Measurements from ENCODE around the gene USP34.

Gene USP34

GRCh38 chr2:61185231-61185728 is 285.6 kb downstream of the USP34 start:
- TF ChIP-seq ZSCAN18 (tag by site-specific recombination; IDR thresholded peaks at IDR 0.05) (no peak), PBX3 (CRISPR knock-in tag; IDR thresholded peaks at IDR 0.05) (no peak), ZBTB11 (tag by site-specific recombination; conservative IDR thresholded peaks at IDR 0.05; ENCODE audit: low read depth) (no peak), ZNF423 (tag by site-specific recombination; IDR thresholded peaks at IDR 0.05) (no peak), ZNF18 (tag by site-specific recombination; IDR thresholded peaks at IDR 0.05) (no peak), ZNF449 (tag by site-specific recombination; IDR thresholded peaks at IDR 0.05) (no peak), ZNF600 (tag by site-specific recombination; IDR thresholded peaks at IDR 0.05) (no peak), ZFP37 (tag by site-specific recombination; IDR thresholded peaks at IDR 0.05) (no peak), ZNF521 (tag by site-specific recombination; IDR thresholded peaks at IDR 0.05) (no peak), SETDB1 (IDR thresholded peaks at IDR 0.05; ENCODE audit: insufficient read length, low read length) (no peak), ZNF701 (tag by site-specific recombination; IDR thresholded peaks at IDR 0.05) (no peak), ZNF350 (tag by site-specific recombination; IDR thresholded peaks at IDR 0.05) (no peak), ZNF792 (tag by site-specific recombination; IDR thresholded peaks at IDR 0.05) (no peak)
- no peak overlapping the region for H3K4me3 ChIP-seq (ENCODE audit: low read depth, low read length)
- H3K4me1 ChIP-seq (ENCODE audit: control insufficient read depth, insufficient read depth, low read length) = no peaks in the 10 kb centered on the region
- H3K36me3 ChIP-seq (ENCODE audit: control insufficient read depth in 2 of 2, insufficient read depth in 1 of 2, low read length in 2 of 2) = peaks cover 44 to 99% of the 10 kb centered on the region in 2 experiments
- H3K9me3 ChIP-seq (ENCODE audit: control insufficient read depth, insufficient read depth, low read depth, low read length) = no peaks in the 10 kb centered on the region
- CTCF ChIA-PET = no interaction called here
- H3K27ac ChIP-seq (ENCODE audit: extremely low read depth, low read depth, low read length) = no peak overlapping the region
- POLR2A ChIA-PET = no interaction called here

- CTCF ChIA-PET = interaction anchor here (0.5 kb wide), 1 partner anchor 78 kb away, joined by 3 read pairs; no protein-coding TSS in a partner anchor
- POLR2A ChIA-PET = interaction anchor here (1.0 kb wide), 1 partner anchor 118 kb away, joined by 3 read pairs; no protein-coding TSS in a partner anchor
- no peak overlapping the region for H3K4me3 ChIP-seq (ENCODE audit: low read depth, low read length)
- no peaks in the 10 kb centered on the region for H3K4me1 ChIP-seq (ENCODE audit: control insufficient read depth, insufficient read depth, low read length)
- H3K27ac ChIP-seq (ENCODE audit: extremely low read depth, low read depth, low read length) = no peak overlapping the region
- no peaks in the 10 kb centered on the region for H3K9me3 ChIP-seq (ENCODE audit: control insufficient read depth, insufficient read depth, low read depth, low read length)
- peaks cover 44 to 99% of the 10 kb centered on the region in 2 experiments for H3K36me3 ChIP-seq (ENCODE audit: control insufficient read depth in 2 of 2, insufficient read depth in 1 of 2, low read length in 2 of 2)
- TF ChIP-seq KLF9 (tag by site-specific recombination; IDR thresholded peaks at IDR 0.05; ENCODE audit: low read depth) (no peak), ZNF140 (tag by site-specific recombination; IDR thresholded peaks at IDR 0.05) (no peak), ZNF585B (tag by site-specific recombination; IDR thresholded peaks at IDR 0.05) (no peak), ZSCAN16 (tag by site-specific recombination; IDR thresholded peaks at IDR 0.05) (no peak), ZNF76 (tag by site-specific recombination; IDR thresholded peaks at IDR 0.05; ENCODE audit: borderline replicate concordance, low read depth) (no peak), ZNF837 (tag by site-specific recombination; IDR thresholded peaks at IDR 0.05) (no peak), ZNF335 (tag by site-specific recombination; conservative IDR thresholded peaks at IDR 0.05) (no peak), SETDB1 (IDR thresholded peaks at IDR 0.05; ENCODE audit: insufficient read length, low read length) (no peak), BCL11B (tag by site-specific recombination; IDR thresholded peaks at IDR 0.05; ENCODE audit: low read depth) (no peak), ZNF302 (tag by site-specific recombination; IDR thresholded peaks at IDR 0.05; ENCODE audit: low read depth) (no peak), MZF1 (tag by site-specific recombination; IDR thresholded peaks at IDR 0.05; ENCODE audit: borderline replicate concordance) (no peak), GLIS2 (tag by site-specific recombination; IDR thresholded peaks at IDR 0.05) (no peak), ZNF274 (IDR thresholded peaks at IDR 0.05; ENCODE audit: low read length) (no peak), ZNF274 (tag by site-specific recombination; IDR thresholded peaks at IDR 0.05; ENCODE audit: borderline replicate concordance) (no peak), ZNF184 (tag by site-specific recombination; IDR thresholded peaks at IDR 0.05) (no peak), HOXC10 (CRISPR knock-in tag; IDR thresholded peaks at IDR 0.05) (no peak)
Observed at GRCh38 chr2:61184263-61184662, 286.6 kb downstream of the USP34 start.
